Bronchial epithelial cell (primary cell): ENCODE data around the gene LZTS2. TPM values are rescaled to one million over a fixed set of nuclear protein-coding genes. Genes with fewer than 3 reads are reported as not detected.

Experiments used
- DNase-seq: peaks from one replicate; pipeline ENCODE4 v3.0.0-alpha.2; 2010; ENCODE audit warnings: low read depth
- FAIRE-seq: peaks from 2 replicates; lab custom pipeline; 2011; peaks lifted over from hg19 to GRCh38; lab: Jason Lieb, UNC
- H3K27me3 ChIP-seq: 2 replicates; pipeline ENCODE4 v1.5.1; 2011; ENCODE audit warnings: low read length; ENCODE audit not compliant: control insufficient read depth, insufficient read depth
- H3K36me3 ChIP-seq: 2 replicates; pipeline ENCODE4 v1.5.1; 2011; ENCODE audit warnings: low read length; ENCODE audit not compliant: control insufficient read depth, insufficient read depth
- H3K4me3 ChIP-seq: 2 replicates; pipeline ENCODE4 v1.5.1; 2011; ENCODE audit warnings: mild to moderate bottlenecking, low read depth, low read length, control low read depth
- CTCF ChIP-seq: IDR thresholded peaks from 2 replicates; pipeline ENCODE4 v1.5.1; 2011; ENCODE audit warnings: mild to moderate bottlenecking, moderate library complexity, low read length, control low read depth, inconsistent platforms; ENCODE audit not compliant: insufficient read depth, severe bottlenecking
- total RNA-seq: library from RNA; depleted of rRNA; stranded (reverse); fragments of >200 nt; gene quantifications from 2 replicates; pipeline ENCODE4 v1.2.1, GENCODE V29; 2014

LZTS2 gene
- total RNA-seq, 1 donor from 2014 or later, result 30.0 TPM

GRCh38 chr10:101046332-101047238 is 47.0 kb downstream of the LZTS2 start:
- FAIRE-seq, result no peak
- Histone ChIP-seq H3K36me3 (no peaks in the 10 kb centered on the region), H3K27me3 (peaks cover 17% of the 10 kb centered on the region), H3K4me3 (no peak overlapping the region)
- DNase-seq, result no peak
- TF ChIP-seq CTCF, result no peak

- FAIRE-seq, result no peak
- no peak for DNase-seq
- Histone ChIP-seq H3K27me3 (peaks cover 17% of the 10 kb centered on the region), H3K4me3 (no peak overlapping the region), H3K36me3 (no peaks in the 10 kb centered on the region)
- no peak for TF ChIP-seq CTCF
These were observed 47.7 kb downstream of the LZTS2 start for GRCh38 chr10:101047268-101047667.

GRCh38 chr10:101047961-101048892 is 48.6 kb downstream of the LZTS2 start:
- FAIRE-seq, result no peak

GRCh38 chr10:101050208-101051069 is 50.8 kb downstream of the LZTS2 start:
- Histone ChIP-seq H3K4me3 (no peak overlapping the region), H3K36me3 (no peaks in the 10 kb centered on the region), H3K27me3 (peaks cover 17% of the 10 kb centered on the region)
- FAIRE-seq, result no peak
- peak; percentile 97 for TF ChIP-seq CTCF
- no peak for DNase-seq

More at GRCh38 chr10:101047961-101048892, 48.6 kb downstream of the LZTS2 start:
- no peak overlapping the region for H3K4me3 ChIP-seq
- H3K27me3 ChIP-seq, result peaks cover 17% of the 10 kb centered on the region
- TF ChIP-seq CTCF, result peak; percentile 2
- no peak for DNase-seq
- no peaks in the 10 kb centered on the region for H3K36me3 ChIP-seq

- TF ChIP-seq CTCF, result no peak
- Histone ChIP-seq H3K36me3 (no peaks in the 10 kb centered on the region), H3K4me3 (no peak overlapping the region), H3K27me3 (peaks cover 15% of the 10 kb centered on the region)
- DNase-seq (peak; percentile 67), FAIRE-seq (no peak)
These were observed 52.7 kb downstream of the LZTS2 start for GRCh38 chr10:101052285-101052684.
